CD14-positive monocyte (primary cell): ENCODE data around the gene GRIP1. TPM values are rescaled to one million over a fixed set of nuclear protein-coding genes. Genes with fewer than 3 reads are reported as not detected.
A peak's percentile ranks its signal among the peaks of the same experiment; 100 is the strongest.

ENCODE experiments used
- DNase-seq, 3 donors: peaks; one replicate each; pipeline ENCODE4 v3.0.0-alpha.2; 2011 to 2022
- H2AFZ ChIP-seq: 2 replicates; pipeline ENCODE4 v1.6.0; 2012; ENCODE audit warnings: mild to moderate bottlenecking, low read depth, low read length, inconsistent platforms; ENCODE audit not compliant: insufficient read depth, poor library complexity, severe bottlenecking
- H3K27ac ChIP-seq, 2 donors: 1 replicate in 1 of 2; 2 replicates in 1 of 2; pipeline ENCODE4 v1.5.1; 2012 to 2013; ENCODE audit warnings: low read length in 2 of 2, control low read depth in 1 of 2, inconsistent platforms in 1 of 2, low read depth in 1 of 2, mild to moderate bottlenecking in 1 of 2
- H3K27me3 ChIP-seq, 2 donors: one replicate each; pipeline versions ENCODE4 v1.6.0 to v1.6.1; 2011 to 2013; ENCODE audit warnings: low read length in 2 of 2; ENCODE audit not compliant: control insufficient read depth in 2 of 2, insufficient read depth in 2 of 2
- H3K36me3 ChIP-seq, 2 donors: replicated peaks in 1 of 2; 1 replicate in 1 of 2; 2 replicates in 1 of 2; pipeline versions ENCODE4 v1.5.1 to v1.6.1; 2012 to 2013; ENCODE audit warnings: low read length in 2 of 2, control low read depth in 1 of 2, inconsistent platforms in 1 of 2, mild to moderate bottlenecking in 1 of 2; ENCODE audit not compliant: insufficient read depth in 2 of 2, control insufficient read depth in 1 of 2
- H3K4me1 ChIP-seq, 2 donors: 1 replicate in 1 of 2; 2 replicates in 1 of 2; pipeline versions ENCODE4 v1.5.1 to v1.6.1; 2012 to 2013; ENCODE audit warnings: low read length in 2 of 2, control low read depth in 1 of 2, inconsistent platforms in 1 of 2, mild to moderate bottlenecking in 1 of 2, moderate library complexity in 1 of 2; ENCODE audit not compliant: insufficient read depth in 2 of 2, control insufficient read depth in 1 of 2
- H3K4me2 ChIP-seq: replicated peaks from 2 replicates; pipeline ENCODE3; 2012; ENCODE audit warnings: low read length, moderate library complexity, mild to moderate bottlenecking; ENCODE audit not compliant: poor library complexity, severe bottlenecking; ENCODE audit errors: extremely low read depth
- H3K4me3 ChIP-seq, 3 experiments: fragments of 200-600 bp in 1 of 3; sonication (generic) in 1 of 3; replicated peaks in 1 of 3; 1 replicate in 2 of 3; 2 replicates in 1 of 3; pipeline ENCODE4 v1.5.1; 2011 to 2013; ENCODE audit warnings: low read length in 3 of 3, mild to moderate bottlenecking in 3 of 3, control low read depth in 2 of 3, low read depth in 2 of 3, inconsistent platforms in 1 of 3, moderate library complexity in 1 of 3
- H3K79me2 ChIP-seq: 2 replicates; pipeline ENCODE4 v1.6.0; 2012; ENCODE audit warnings: mild to moderate bottlenecking, control low read depth, inconsistent platforms, low read length, moderate library complexity; ENCODE audit not compliant: insufficient read depth
- H3K9ac ChIP-seq: 2 replicates; pipeline ENCODE4 v1.6.0; 2017; ENCODE audit warnings: low read length, mild to moderate bottlenecking; ENCODE audit not compliant: insufficient read depth, poor library complexity, severe bottlenecking
- H3K9me3 ChIP-seq, 2 donors: replicated peaks in 1 of 2; 1 replicate in 1 of 2; 2 replicates in 1 of 2; pipeline versions ENCODE4 v1.5.1 to v1.6.1; 2012 to 2013; ENCODE audit warnings: low read length in 2 of 2, control low read depth in 1 of 2; ENCODE audit not compliant: control insufficient read depth in 1 of 2, insufficient read depth in 1 of 2
- H4K20me1 ChIP-seq: 2 replicates; pipeline ENCODE4 v1.6.0; 2012; ENCODE audit warnings: mild to moderate bottlenecking, low read length, control low read depth, moderate library complexity; ENCODE audit not compliant: insufficient read depth
- H3K27ac Mint-ChIP-seq, 7 donors: one replicate each; pipeline ENCODE4 v1.8.0; 2020; ENCODE audit warnings: mild to moderate bottlenecking in 7 of 7, mixed read lengths in 7 of 7, moderate library complexity in 6 of 7, inconsistent platforms in 2 of 7
- H3K27me3 Mint-ChIP-seq, 3 donors: one replicate each; pipeline ENCODE4 v1.8.0; 2021 to 2022; ENCODE audit warnings: low read depth in 3 of 3, mild to moderate bottlenecking in 3 of 3, mixed read lengths in 3 of 3, moderate library complexity in 3 of 3, inconsistent platforms in 1 of 3
- H3K36me3 Mint-ChIP-seq, 2 donors: one replicate each; pipeline ENCODE4 v1.8.0; 2020; ENCODE audit warnings: mixed read lengths in 2 of 2, inconsistent platforms in 1 of 2, mild to moderate bottlenecking in 1 of 2
- H3K4me1 Mint-ChIP-seq: one replicate; pipeline ENCODE4 v1.8.0; 2020; ENCODE audit warnings: mild to moderate bottlenecking, mixed read lengths
- H3K4me3 Mint-ChIP-seq, 2 donors: one replicate each; pipeline ENCODE4 v1.8.0; 2020; ENCODE audit warnings: mild to moderate bottlenecking in 2 of 2, mixed read lengths in 2 of 2, moderate library complexity in 1 of 2
- H3K9me3 Mint-ChIP-seq, 7 donors: one replicate each; pipeline ENCODE4 v1.8.0; 2020 to 2022; ENCODE audit warnings: mixed read lengths in 7 of 7, mild to moderate bottlenecking in 6 of 7, moderate library complexity in 6 of 7, inconsistent platforms in 2 of 7
- WGBS: methylation state at CpG from one replicate; pipeline ENCODE4 v1.1.5; 2013; ENCODE audit warnings: missing lambda C conversion rate; ENCODE audit not compliant: insufficient coverage; 5-methylcytosine and 5-hydroxymethylcytosine counted together
- intact Hi-C, 2 donors: fragments of 100-400 bp; cut with micrococcal nuclease; formaldehyde crosslinking; loops; one replicate each; pipeline versions ENCODE4 v1.15.0 to v1.15.1; 2023
- polyA plus RNA-seq, 3 donors: library from polyadenylated mRNA; depleted of rRNA in 1 of 3; unstranded in 2 of 3; stranded (reverse) in 1 of 3; fragments of 300-500 nt in 2 of 3; fragments of >200 nt in 1 of 3; fragmentation: Illumina TruSeq in 2 of 3; gene quantifications; 1 replicate in 2 of 3; 2 replicates in 1 of 3; pipeline ENCODE4 v1.2.3, GENCODE V29; 2012 to 2021
- TF ChIP-seq, protein P1 (sequence below): fragments of 200-600 bp; IDR thresholded peaks from one replicate; pipeline ENCODE4 v1.8.0; 2022; ENCODE audit warnings: antibody characterized with exemption, mild to moderate bottlenecking

GRIP1 gene
- polyA plus RNA-seq, 3 donors: 0.21 TPM; not detected in 2

DNA sequence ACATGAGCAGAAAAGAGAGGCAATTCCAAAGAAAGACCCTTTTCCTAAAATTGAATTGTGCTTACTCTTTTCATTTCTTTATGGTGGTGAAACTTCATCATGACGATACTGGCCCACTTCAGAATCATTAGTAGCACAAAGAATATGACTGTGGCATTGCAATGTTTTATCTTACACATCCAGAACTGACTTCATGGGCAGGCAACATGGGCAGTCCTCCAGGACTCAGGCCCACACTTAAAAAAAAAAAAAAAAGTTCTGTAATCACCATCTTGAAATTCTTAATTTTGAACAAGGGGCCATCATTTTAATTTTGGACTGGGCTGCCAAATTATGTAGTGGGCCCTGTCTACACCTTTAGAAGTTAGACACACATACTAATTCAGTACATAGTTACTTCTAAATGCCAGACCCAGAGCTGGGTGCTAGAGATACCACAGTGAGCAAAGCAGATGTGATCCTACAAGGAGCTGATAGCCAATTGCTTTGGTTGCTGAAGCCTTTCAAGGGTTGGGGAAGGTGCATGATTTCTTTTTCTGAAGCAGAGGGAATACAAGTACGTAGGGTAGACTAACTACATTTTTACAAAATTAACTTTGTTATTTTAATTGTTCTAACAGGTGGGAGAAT lies 341.4 kb downstream of the GRIP1 start:
- peaks cover 6% of the 10 kb centered on the region for H3K79me2 ChIP-seq
- Mint-ChIP-seq H3K4me3 (no peak overlapping the region), H3K27me3 (no peaks in the 10 kb centered on the region), H3K36me3 (peaks cover 49 to 68% of the 10 kb centered on the region in 2 donors), H3K4me1 (peaks cover 2% of the 10 kb centered on the region), H3K9me3 (peaks cover 9 to 30% (median 17%) of the 10 kb centered on the region in 7 donors), H3K27ac (no peak overlapping the region)
- no peak overlapping the region for H3K4me3 ChIP-seq
- peaks cover 9 to 10% of the 10 kb centered on the region in 2 donors for H3K9me3 ChIP-seq
- no peaks in the 10 kb centered on the region for H4K20me1 ChIP-seq
- H3K27ac ChIP-seq: no peak overlapping the region
- H3K27me3 ChIP-seq: no peaks in the 10 kb centered on the region
- no peak overlapping the region for H3K4me2 ChIP-seq
- no peaks in the 10 kb centered on the region for H3K4me1 ChIP-seq
- H2AFZ ChIP-seq: no peak overlapping the region
- H3K36me3 ChIP-seq: peaks cover 34 to 87% of the 10 kb centered on the region in 2 donors
- WGBS: no CpG with 5 or more reads among the region's 2 CpGs
- intact Hi-C loops: no loop called here
- TF ChIP-seq, protein P1, sequence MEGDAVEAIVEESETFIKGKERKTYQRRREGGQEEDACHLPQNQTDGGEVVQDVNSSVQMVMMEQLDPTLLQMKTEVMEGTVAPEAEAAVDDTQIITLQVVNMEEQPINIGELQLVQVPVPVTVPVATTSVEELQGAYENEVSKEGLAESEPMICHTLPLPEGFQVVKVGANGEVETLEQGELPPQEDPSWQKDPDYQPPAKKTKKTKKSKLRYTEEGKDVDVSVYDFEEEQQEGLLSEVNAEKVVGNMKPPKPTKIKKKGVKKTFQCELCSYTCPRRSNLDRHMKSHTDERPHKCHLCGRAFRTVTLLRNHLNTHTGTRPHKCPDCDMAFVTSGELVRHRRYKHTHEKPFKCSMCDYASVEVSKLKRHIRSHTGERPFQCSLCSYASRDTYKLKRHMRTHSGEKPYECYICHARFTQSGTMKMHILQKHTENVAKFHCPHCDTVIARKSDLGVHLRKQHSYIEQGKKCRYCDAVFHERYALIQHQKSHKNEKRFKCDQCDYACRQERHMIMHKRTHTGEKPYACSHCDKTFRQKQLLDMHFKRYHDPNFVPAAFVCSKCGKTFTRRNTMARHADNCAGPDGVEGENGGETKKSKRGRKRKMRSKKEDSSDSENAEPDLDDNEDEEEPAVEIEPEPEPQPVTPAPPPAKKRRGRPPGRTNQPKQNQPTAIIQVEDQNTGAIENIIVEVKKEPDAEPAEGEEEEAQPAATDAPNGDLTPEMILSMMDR: no peak
- H3K9ac ChIP-seq: no peak overlapping the region
- DNase-seq: no peak

DNA sequence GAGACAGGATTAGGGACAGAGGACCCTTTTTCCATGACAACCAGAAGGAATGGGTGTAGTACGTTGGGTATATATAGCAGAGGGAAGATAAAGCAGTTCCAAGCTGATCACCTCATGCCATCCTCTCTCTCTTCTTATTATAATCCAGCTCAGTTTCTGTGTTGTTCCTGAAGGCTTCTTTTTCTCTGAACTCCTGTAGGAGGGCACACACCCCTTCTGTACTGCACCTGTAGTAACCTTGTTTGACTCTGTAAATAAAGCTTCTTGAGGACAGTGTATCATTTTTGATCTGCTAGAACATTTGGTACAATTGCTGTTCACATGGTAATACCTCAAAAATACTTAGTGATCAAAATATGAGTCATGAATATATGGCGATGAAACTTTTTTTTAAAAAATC lies 343.1 kb downstream of the GRIP1 start:
- intact Hi-C loops: no loop called here
- peaks cover 50 to 68% of the 10 kb centered on the region in 2 donors for H3K36me3 Mint-ChIP-seq
- Histone ChIP-seq H3K9me3 (no peaks in the 10 kb centered on the region), H3K79me2 (peaks cover 6% of the 10 kb centered on the region), H4K20me1 (no peaks in the 10 kb centered on the region), H3K9ac (no peak overlapping the region), H3K36me3 (peaks cover 38 to 87% of the 10 kb centered on the region in 2 donors), H3K4me1 (no peaks in the 10 kb centered on the region), H3K4me2 (no peak overlapping the region), H3K27me3 (no peaks in the 10 kb centered on the region), H2AFZ (no peak overlapping the region), H3K4me3 (no peak overlapping the region), H3K27ac (peak overlapping the region in 1 of 2 donors; percentile 15)
- no peaks in the 10 kb centered on the region for H3K27me3 Mint-ChIP-seq
- no peak overlapping the region for H3K4me3 Mint-ChIP-seq
- H3K9me3 Mint-ChIP-seq: peaks cover 2 to 13% (median 6%) of the 10 kb centered on the region in 7 donors
- no peak overlapping the region for H3K27ac Mint-ChIP-seq
- no CpG with 5 or more reads among the region's 2 CpGs for WGBS
- TF ChIP-seq, protein P1: no peak
- peaks cover 2% of the 10 kb centered on the region for H3K4me1 Mint-ChIP-seq
- DNase-seq: no peak
